ENCODE data around the gene TWIST2. TPM values are rescaled to one million over a fixed set of nuclear protein-coding genes. Genes with fewer than 3 reads are reported as not detected.

TWIST2 gene
- polyA plus RNA-seq, 3 donors: 0.43 to 0.49 (median 0.43) TPM

GRCh38 chr2:238851761-238852160, 3.9 kb downstream of the TWIST2 start:
- H3K27ac ChIP-seq (ENCODE audit: low read depth in 1 of 2, low read length in 2 of 2): no peak overlapping the region
- Mint-ChIP-seq H3K27ac (no peak overlapping the region), H3K36me3 (no peaks in the 10 kb centered on the region), H3K4me3 (peak overlapping the region in 1 of 2 donors; percentile 56), H3K27me3 (ENCODE audit: low read depth in 3 of 3) (peaks cover 62 to 83% (median 72%) of the 10 kb centered on the region in 3 donors), H3K4me1 (peaks cover 11% of the 10 kb centered on the region), H3K9me3 (peaks cover 2 to 23% (median 19%) of the 10 kb centered on the region in 7 donors)
- 79% methylated on average over 2 of the region's 3 CpGs for WGBS (ENCODE audit: insufficient coverage)
- no peak overlapping the region for H2AFZ ChIP-seq (ENCODE audit: insufficient read depth, low read depth, low read length, poor library complexity, severe bottlenecking)
- H3K4me2 ChIP-seq (replicated peaks; ENCODE audit: extremely low read depth, low read length, poor library complexity, severe bottlenecking): no peak overlapping the region
- H3K79me2 ChIP-seq (ENCODE audit: insufficient read depth, low read length): no peaks in the 10 kb centered on the region
- no peak for TF ChIP-seq CTCF (IDR thresholded peaks at IDR 0.05)
- no peak for DNase-seq
- H3K4me3 ChIP-seq (replicated peaks in 1 of 3; ENCODE audit: low read depth in 2 of 3, low read length in 3 of 3): no peak overlapping the region
- no peak overlapping the region for H3K9ac ChIP-seq (ENCODE audit: insufficient read depth, low read length, poor library complexity, severe bottlenecking)
- intact Hi-C loops (cut with micrococcal nuclease): no loop called here
- H3K36me3 ChIP-seq (replicated peaks in 1 of 2; ENCODE audit: control insufficient read depth in 1 of 2, insufficient read depth in 2 of 2, low read length in 2 of 2): no peaks in the 10 kb centered on the region
- H4K20me1 ChIP-seq (ENCODE audit: insufficient read depth, low read length): no peaks in the 10 kb centered on the region
- peaks cover 12 to 28% of the 10 kb centered on the region in 2 donors for H3K4me1 ChIP-seq (ENCODE audit: control insufficient read depth in 1 of 2, insufficient read depth in 2 of 2, low read length in 2 of 2)
- peaks cover 8 to 19% of the 10 kb centered on the region in 2 donors for H3K9me3 ChIP-seq (replicated peaks in 1 of 2; ENCODE audit: control insufficient read depth in 1 of 2, insufficient read depth in 1 of 2, low read length in 2 of 2)
- peaks cover 50 to 68% of the 10 kb centered on the region in 2 donors for H3K27me3 ChIP-seq (ENCODE audit: control insufficient read depth in 2 of 2, insufficient read depth in 2 of 2, low read length in 2 of 2)

GRCh38 chr2:238852206-238852869, 4.5 kb downstream of the TWIST2 start:
- H3K9ac ChIP-seq (ENCODE audit: insufficient read depth, low read length, poor library complexity, severe bottlenecking): no peak overlapping the region
- peaks cover 2 to 24% (median 19%) of the 10 kb centered on the region in 7 donors for H3K9me3 Mint-ChIP-seq
- no peak overlapping the region for H3K27ac Mint-ChIP-seq
- H3K4me2 ChIP-seq (replicated peaks; ENCODE audit: extremely low read depth, low read length, poor library complexity, severe bottlenecking): no peak overlapping the region
- H3K27ac ChIP-seq (ENCODE audit: low read depth in 1 of 2, low read length in 2 of 2): no peak overlapping the region
- peaks cover 61 to 77% (median 72%) of the 10 kb centered on the region in 3 donors for H3K27me3 Mint-ChIP-seq (ENCODE audit: low read depth in 3 of 3)
- peak overlapping the region in 1 of 2 donors; percentile 32 for H3K4me3 Mint-ChIP-seq
- H3K4me1 Mint-ChIP-seq: peaks cover 13% of the 10 kb centered on the region
- no peaks in the 10 kb centered on the region for H3K79me2 ChIP-seq (ENCODE audit: insufficient read depth, low read length)
- peaks cover 49 to 64% of the 10 kb centered on the region in 2 donors for H3K27me3 ChIP-seq (ENCODE audit: control insufficient read depth in 2 of 2, insufficient read depth in 2 of 2, low read length in 2 of 2)
- H3K4me3 ChIP-seq (replicated peaks in 1 of 3; ENCODE audit: low read depth in 2 of 3, low read length in 3 of 3): no peak overlapping the region
- peaks cover 11 to 26% of the 10 kb centered on the region in 2 donors for H3K4me1 ChIP-seq (ENCODE audit: control insufficient read depth in 1 of 2, insufficient read depth in 2 of 2, low read length in 2 of 2)
- WGBS (ENCODE audit: insufficient coverage): no CpG with 5 or more reads among the region's 9 CpGs
- no peak for TF ChIP-seq CTCF (IDR thresholded peaks at IDR 0.05)
- no peaks in the 10 kb centered on the region for H3K36me3 Mint-ChIP-seq
- H3K9me3 ChIP-seq (replicated peaks in 1 of 2; ENCODE audit: control insufficient read depth in 1 of 2, insufficient read depth in 1 of 2, low read length in 2 of 2): peaks cover 13 to 18% of the 10 kb centered on the region in 2 donors
- no peaks in the 10 kb centered on the region for H3K36me3 ChIP-seq (replicated peaks in 1 of 2; ENCODE audit: control insufficient read depth in 1 of 2, insufficient read depth in 2 of 2, low read length in 2 of 2)
- no peak for DNase-seq
- H4K20me1 ChIP-seq (ENCODE audit: insufficient read depth, low read length): no peaks in the 10 kb centered on the region
- no peak overlapping the region for H2AFZ ChIP-seq (ENCODE audit: insufficient read depth, low read depth, low read length, poor library complexity, severe bottlenecking)
- intact Hi-C loops (cut with micrococcal nuclease): no loop called here

Data from CD14-positive monocyte (primary cell).